Measurements from ENCODE around the gene PIP4K2A. TPM values are rescaled to one million over a fixed set of nuclear protein-coding genes. Genes with fewer than 3 reads are reported as not detected.

Gene PIP4K2A
- total and polyA plus RNA-seq, 2 of the 8 experiments (the other 6 are each of a cell fraction or from before 2014, with no cell fraction given) = 19.0 to 60.9 TPM

DNA sequence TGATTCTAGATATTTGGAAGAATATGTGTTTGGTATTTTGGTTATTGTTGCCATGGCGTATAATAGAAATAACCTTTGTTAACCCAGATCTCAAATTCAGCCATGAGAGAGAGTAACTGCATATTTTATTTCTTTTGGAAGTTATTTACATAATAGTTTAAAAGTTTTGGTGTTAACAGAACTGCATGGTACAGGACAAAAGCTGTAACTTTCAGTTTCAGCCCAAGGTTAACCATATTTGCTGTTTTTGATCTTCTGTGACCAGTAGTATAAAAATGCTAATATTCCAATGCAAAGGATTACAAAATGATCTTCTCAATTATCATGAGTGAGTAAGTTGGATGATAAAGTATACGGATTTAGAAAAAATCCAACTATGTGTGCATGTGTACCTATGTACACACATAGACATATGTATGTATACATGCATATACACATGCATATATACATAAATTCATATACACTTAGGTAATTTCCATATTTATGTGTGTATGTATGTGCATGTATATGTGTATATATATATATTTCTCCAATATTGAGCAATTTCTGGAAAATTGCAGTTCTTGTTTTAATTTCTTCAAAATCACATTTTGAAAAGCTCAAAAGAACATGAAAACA lies 38.0 kb upstream of the PIP4K2A start (continued):
- TF ChIP-seq CHD7 (IDR thresholded peaks at IDR 0.05; ENCODE audit: insufficient replicate concordance, low read length) = no peak

Measured in H1 (cell line).